K562 treated with DMSO at 1 percent for 4 hours (cell line): Measurements from ENCODE around the gene ACADVL. TPM values are rescaled to one million over a fixed set of nuclear protein-coding genes. Genes with fewer than 3 reads are reported as not detected.

Experiments used
- total RNA-seq: library from RNA; unstranded; fragments of 300-600 nt; gene quantifications from 2 replicates; pipeline ENCODE4 v1.2.3, GENCODE V29; 2022; ENCODE audit not compliant: insufficient read depth

Gene ACADVL
- total RNA-seq: 284 and 290 TPM in 2 replicates

DNA sequence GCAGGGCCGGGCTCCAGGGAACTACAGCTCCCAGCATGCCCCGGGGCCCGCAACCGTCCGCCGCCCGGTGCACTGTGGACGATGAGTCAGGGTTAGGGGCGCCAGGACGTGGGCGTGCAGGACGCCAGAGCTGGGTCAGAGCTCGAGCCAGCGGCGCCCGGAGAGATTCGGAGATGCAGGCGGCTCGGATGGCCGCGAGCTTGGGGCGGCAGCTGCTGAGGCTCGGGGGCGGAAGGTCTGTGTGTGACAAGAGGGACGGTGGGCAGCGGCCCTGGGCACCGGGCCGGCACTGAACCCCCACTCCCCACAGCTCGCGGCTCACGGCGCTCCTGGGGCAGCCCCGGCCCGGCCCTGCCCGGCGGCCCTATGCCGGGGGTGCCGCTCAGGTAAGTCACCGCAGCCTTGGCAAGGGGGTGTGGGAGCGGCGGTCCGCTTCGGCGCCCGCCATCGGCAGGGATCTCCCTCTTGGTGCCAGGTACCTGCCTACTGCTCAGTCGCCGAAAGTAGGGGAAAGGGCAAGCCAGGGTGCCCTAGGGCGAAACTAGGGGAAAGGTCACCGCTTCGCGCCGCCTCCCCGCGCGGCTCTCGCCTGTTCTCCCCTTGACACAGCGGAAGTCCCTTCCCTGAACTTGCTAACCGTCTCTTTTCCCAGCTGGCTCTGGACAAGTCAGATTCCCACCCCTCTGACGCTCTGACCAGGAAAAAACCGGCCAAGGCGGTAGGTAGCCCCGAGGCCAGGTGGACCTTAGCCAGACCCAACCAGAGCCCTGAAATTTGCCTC is at the start of gene ACADVL, which contains the start of gene DLG4:
Gene ACADVL, plus strand, starts transcription at position 127 of the 781 bp plus-strand sequence. Its CDS starts 47 bp downstream, at position 174.
Gene DLG4, minus strand, starts transcription at position 25 of the 781 bp plus-strand sequence.

DNA sequence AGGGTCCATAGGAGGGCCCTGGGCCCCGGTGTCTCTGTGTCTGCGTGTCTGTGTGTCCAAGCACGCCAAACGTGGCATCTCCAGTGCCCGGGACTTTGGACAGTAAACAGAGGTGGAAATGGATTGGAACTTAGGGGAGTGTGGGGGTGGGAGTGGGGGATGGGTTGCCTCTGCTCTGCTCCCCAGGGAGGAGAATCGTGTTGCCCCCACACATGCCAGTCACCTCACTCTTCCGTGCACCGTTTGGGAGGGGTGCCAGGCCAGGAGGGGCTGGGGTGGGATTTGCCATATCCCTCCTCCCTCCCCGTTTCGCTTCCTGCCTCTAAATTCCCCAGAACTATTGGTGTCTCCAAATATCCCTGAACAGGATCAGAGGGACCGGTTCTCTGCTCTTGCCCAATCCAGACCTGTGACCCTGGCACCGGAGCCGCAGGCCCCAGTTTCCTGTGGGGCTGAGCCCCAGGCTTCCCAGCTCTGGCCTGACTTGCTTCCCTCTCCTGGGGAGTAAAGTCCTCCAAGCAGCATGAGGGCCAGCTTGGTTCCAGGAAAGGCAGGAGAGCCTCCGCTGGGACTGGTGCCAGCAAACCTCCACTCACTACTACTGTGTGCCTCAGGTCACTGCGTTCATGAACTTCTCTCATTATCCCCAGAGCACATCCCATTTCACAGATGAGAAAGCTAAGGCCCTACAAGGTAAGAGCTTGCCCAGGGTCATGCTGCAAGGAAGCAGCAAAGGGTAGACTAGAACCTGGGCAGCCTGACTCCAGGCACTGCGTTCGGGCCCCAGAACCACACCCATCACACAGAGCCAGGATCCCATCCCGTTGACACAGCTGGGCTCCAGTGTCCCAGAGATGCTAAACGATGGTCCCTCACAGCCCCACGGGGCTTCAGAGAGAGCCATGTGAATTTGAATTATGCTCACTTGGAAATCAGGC is 40.2 kb upstream of the ACADVL start, which contains the start of gene ASGR1:
Gene ASGR1, minus strand, starts transcription at position 54 of the 938 bp plus-strand sequence. CDS start 807 bp downstream, outside the sequence.

DNA sequence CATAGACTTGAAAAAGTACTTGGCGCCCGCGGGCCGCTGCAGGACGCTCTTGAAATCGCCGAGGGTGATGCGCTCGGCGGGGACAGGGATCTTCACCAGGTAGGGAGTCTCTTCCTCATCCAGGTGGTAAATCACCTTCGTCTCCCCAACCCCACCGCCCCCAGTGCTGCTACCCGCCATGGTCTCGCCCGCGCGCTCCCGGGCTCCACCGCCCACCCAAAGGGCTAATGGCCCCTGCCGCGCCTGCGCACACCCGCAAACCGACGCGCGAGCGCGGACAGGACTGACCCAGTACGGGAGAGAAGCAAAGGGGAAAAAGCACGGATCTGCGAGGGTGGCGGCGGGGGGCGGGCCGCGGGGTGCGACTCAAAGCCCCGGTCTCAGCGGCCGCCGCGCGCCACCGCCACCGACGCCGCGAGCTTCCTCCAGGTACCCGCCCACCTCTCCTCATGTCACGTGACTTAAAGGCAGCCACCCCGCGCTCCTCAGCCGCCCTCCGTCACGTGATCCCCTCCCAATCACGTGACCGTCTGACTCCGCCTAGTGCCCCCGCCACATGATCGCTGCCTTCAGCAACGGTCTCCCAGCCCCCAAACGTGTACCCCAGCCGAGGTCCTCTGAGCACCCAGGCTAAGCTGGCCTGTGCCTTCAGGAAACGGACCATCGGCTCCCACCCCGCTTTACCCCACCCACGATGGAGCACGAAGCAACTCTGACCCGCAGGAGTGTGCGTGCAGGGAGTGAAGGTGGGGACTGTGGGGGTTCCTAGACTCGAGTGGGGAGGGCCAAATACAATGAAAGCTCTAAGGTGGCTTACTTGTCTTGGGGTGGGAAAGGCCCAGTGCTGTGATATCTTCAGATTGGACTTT is 14.6 kb downstream of the ACADVL start, which contains the start of gene DVL2:
Gene DVL2, minus strand, starts transcription at position 435 of the 869 bp plus-strand sequence. Its CDS starts 255 bp downstream, at position 180.

DNA sequence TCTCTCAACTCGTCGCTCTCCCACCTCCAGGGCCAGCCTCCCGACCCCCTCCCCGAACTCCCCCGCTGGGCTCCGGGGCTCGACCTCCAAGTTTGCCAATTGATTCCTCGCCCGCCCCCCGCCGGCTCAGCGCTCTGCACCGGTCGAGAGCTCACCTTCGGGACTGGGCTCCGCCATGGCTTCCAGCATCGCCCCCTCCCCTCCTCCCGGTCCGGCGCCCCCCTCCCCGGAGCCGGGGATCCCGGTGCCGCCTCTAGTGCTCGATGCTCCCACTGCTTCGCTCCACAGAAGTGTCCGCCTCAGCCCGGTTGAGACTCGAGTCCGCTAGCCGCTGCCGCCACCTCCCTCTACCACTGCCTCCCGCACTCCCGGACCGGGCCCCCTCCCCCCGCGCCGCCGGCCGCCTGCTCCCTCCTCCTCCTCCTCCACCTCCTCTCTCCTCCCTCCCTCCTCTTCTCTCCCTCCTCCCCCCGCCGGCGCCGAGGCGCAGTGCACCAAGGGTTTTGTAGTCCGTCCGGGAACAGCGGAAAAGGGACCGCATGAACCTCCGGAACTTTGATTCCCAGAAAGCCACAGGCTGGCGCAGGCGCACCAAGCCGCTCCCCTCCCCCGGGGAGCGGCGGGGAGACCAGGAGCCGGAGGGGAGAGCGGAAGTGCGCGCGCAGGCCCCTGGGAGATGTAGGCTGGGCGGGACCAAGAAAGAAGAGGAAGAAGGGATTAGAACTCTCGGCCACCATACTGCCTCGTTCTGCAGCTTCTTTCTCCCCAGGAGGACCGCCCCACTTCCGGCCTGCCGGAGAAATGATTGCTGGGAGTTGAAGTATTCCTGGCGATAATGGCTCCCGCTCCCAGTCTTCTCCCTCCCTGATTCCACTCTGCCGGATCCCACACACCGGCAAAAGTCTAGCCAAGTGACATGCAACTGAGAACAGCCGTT is 19.6 kb downstream of the ACADVL start, which contains the start of gene PHF23:
Gene PHF23, minus strand, starts transcription at position 367 of the 937 bp plus-strand sequence. Its CDS starts 178 bp downstream, at position 189.

DNA sequence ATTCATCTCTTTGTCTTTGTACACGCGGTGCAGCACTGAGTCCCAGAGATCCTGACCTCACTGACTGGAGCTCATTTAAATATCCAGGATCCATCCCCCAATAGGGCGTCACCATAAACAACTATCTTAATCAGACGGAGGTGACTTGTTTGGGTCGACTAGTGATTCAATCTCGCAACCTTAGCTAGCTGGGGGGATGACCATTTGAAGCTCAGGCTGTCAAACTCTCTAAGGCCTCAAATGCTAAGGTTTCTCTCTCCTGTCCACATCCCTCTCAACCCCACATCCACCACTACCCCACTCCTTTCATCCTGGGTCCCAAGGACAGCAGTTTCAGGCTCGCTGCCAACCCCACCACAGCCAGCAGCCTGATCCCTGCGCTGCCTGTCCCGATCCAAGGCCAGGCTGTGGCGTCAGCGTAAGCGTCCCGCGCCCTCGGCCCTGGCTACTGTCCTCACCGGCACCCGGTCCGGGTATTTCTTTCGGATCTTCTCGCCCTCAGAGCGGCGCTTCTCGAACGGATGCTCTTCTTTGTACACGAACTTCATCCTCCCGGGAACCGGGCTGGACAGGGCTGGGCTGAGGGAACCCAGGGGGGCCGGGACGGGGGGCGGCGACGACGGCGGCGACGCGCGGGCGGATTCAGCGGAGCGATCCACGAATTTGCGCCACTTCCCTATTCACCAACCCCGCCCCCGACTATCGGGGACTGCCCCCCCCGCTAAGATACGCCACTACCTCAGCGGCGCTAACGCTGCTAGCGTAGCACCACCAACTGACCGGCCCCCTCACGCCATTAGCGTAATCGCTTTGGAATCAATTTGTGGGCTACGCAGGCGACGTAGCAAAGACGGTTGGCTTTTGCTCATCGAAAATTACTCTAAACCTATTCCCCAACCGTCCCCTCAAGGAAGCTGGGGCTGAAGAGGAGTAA is 22.3 kb downstream of the ACADVL start, which contains the start of gene GABARAP:
Gene GABARAP, minus strand, starts transcription at position 667 of the 934 bp plus-strand sequence. Its CDS starts 119 bp downstream, at position 548.

DNA sequence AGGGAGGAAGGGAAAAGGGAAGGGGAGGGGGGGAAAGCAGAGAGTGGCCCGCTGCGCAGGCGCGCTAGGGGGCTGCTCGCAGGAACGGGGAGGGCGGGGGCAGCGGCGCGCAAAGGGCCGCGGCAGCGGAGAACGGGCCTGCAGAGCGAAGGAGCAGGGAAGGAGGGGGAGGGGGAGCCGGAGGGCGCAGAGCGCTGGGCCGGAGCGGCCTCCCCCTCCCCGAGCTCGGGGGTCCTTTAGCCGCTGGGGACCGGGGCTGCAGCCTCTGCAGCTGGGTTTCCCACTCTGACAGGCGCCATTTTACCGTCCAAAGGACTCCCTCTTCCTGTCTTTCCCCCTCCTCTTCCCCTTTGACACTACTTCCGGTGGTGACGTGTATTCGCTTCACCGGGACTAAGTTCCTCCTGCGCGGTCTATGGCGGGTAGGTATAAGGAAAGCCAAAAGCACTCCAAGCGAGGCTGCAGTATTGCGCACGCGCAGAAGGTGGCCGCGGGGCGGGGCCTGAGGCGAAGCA is 32.0 kb downstream of the ACADVL start, which contains the start of gene CTDNEP1:
Gene CTDNEP1, minus strand, starts transcription at position 74 of the 515 bp plus-strand sequence. CDS start 438 bp downstream, outside the sequence.

DNA sequence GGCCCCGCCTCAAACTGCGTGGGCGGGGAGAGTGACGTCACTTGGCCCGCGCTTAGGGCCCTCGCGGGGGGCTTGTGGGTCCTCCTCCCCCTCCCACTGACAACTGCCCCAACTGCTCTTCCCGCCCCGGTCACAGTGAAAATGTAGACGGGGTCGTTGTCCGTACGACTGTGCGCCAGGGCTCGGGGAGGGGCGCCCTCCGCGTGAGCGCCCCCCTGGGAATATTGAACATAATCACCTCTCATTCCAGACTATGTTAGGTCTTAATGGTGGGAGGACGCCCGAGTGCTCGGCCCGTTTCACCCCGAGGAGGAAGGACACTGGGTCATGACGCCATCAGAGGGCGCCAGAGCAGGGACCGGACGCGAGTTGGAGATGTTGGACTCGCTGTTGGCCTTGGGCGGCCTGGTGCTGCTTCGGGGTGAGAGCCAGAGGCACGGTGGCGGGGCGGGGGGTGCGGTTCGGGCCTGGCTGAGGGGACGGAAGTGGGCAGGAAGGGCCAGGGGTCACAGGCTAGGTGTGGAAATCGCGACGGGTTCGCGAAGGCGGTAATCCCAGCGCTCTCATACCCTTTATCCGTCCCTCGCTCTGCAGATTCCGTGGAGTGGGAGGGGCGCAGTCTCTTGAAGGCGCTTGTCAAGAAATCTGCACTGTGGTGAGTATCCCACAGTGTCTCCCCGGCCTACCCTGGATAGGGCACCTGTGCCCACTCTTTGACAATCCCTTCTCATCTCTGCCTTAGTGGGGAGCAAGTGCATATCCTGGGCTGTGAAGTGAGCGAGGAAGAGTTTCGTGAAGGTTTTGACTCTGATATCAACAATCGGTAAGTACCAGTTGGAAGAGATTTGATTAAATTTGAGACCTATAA is 32.7 kb downstream of the ACADVL start, which contains the start of gene ELP5:
Gene ELP5, plus strand, starts transcription at position 40 of the 868 bp plus-strand sequence. Its CDS starts 336 bp downstream, at position 376.

DNA sequence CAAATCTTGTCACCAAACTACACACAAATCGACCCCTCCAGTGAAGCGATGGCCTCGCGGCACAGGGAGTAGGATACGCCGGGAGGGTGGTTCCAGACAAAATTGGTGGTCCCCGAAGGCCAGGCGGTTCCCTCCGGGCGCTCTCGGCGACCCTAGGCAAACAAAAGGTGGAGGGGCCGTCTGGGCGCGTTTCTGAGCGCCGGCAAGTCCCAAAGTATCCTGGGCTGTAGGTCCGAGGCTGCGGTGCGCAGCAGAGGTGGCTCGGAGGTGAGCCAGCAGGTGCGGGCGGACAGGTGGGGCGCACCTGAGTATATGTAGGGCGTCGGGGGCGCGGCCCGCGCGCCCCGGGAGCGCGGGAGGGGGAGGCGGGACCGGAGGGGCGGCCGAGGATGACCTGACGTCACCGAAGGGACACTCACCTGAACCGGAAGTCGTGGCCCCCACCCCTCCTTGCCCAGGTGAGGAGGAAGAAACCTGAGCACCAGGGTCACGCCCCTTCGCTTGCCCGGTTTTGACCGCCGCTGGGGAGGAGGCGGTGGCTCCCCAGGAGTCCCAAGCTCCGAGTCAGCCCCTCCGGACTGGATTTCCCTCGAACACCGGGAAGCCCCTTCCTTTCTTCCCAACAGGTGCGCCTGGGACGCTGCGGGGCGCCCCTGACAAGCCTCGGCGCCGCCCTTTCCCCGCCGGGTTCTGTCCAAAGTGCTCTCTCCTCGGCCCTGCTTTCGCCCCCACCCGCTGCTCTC is 42.6 kb downstream of the ACADVL start, which contains the start of gene CLDN7:
Gene CLDN7, minus strand, starts transcription at position 287 of the 743 bp plus-strand sequence. CDS start 435 bp downstream, outside the sequence.

Other genes starting within 250 kb of the ACADVL start
- gene ALOX12, start 223.9 kb upstream of the ACADVL start, total RNA-seq: 3.8 and 6.1 TPM in 2 replicates
- gene RNASEK, start 207.3 kb upstream of the ACADVL start, total RNA-seq: 351 TPM in 2 replicates
- gene BCL6B, start 196.9 kb upstream of the ACADVL start, total RNA-seq: 0.58 and 0.67 TPM in 2 replicates
- gene SLC16A13, start 183.9 kb upstream of the ACADVL start, total RNA-seq: 1.3 and 3.5 TPM in 2 replicates
- gene SLC16A11, start 175.8 kb upstream of the ACADVL start, total RNA-seq: not detected in 2 replicates
- not detected in 2 replicates for gene CLEC10A, start 139.7 kb upstream of the ACADVL start, total RNA-seq
- gene ASGR2, start 105.1 kb upstream of the ACADVL start, total RNA-seq: not detected in 2 replicates
- gene ASGR1, start 40.6 kb upstream of the ACADVL start, total RNA-seq: 0.52 TPM in 1 of 2 replicates, not detected in the other
- 5.6 and 7.8 TPM in 2 replicates for gene DLG4, start 102 bp upstream of the ACADVL start, total RNA-seq
- 46.3 and 47.3 TPM in 2 replicates for gene DVL2, start 14.6 kb downstream of the ACADVL start, total RNA-seq
- gene PHF23, start 19.5 kb downstream of the ACADVL start, total RNA-seq: 11.3 and 15.0 TPM in 2 replicates
- 256 and 265 TPM in 2 replicates for gene GABARAP, start 22.5 kb downstream of the ACADVL start, total RNA-seq
- gene CTDNEP1, start 31.8 kb downstream of the ACADVL start, total RNA-seq: 77.2 and 80.6 TPM in 2 replicates
- 46.9 and 57.4 TPM in 2 replicates for gene ELP5, start 32.3 kb downstream of the ACADVL start, total RNA-seq
- 20.0 and 29.2 TPM in 2 replicates for gene CLDN7, start 42.5 kb downstream of the ACADVL start, total RNA-seq
- 0.82 TPM in 1 of 2 replicates, not detected in the other for gene SLC2A4, start 61.8 kb downstream of the ACADVL start, total RNA-seq
- not detected in 2 replicates for gene YBX2, start 74.7 kb downstream of the ACADVL start, total RNA-seq
- gene EIF5A, start 87.7 kb downstream of the ACADVL start, total RNA-seq: 354 and 384 TPM in 2 replicates
- 45.5 and 46.9 TPM in 2 replicates for gene GPS2, start 95.4 kb downstream of the ACADVL start, total RNA-seq
- gene NEURL4, start 109.4 kb downstream of the ACADVL start, total RNA-seq: 8.2 and 13.1 TPM in 2 replicates
- gene ACAP1, start 116.6 kb downstream of the ACADVL start, total RNA-seq: 4.5 and 5.4 TPM in 2 replicates
- gene KCTD11, start 132.2 kb downstream of the ACADVL start, total RNA-seq: 3.2 and 4.3 TPM in 2 replicates
- not detected in 2 replicates for gene TMEM95, start 135.2 kb downstream of the ACADVL start, total RNA-seq
- 7.3 and 8.2 TPM in 2 replicates for gene TNK1, start 161.2 kb downstream of the ACADVL start, total RNA-seq
- 7.7 and 10.7 TPM in 2 replicates for gene PLSCR3, start 174.6 kb downstream of the ACADVL start, total RNA-seq
- gene TMEM256, start 184.2 kb downstream of the ACADVL start, total RNA-seq: 43.4 and 70.5 TPM in 2 replicates
- 7.1 and 11.9 TPM in 2 replicates for gene NLGN2, start 187.9 kb downstream of the ACADVL start, total RNA-seq
- not detected in 2 replicates for gene SPEM1, start 200.4 kb downstream of the ACADVL start, total RNA-seq
- not detected in 2 replicates for gene SPEM2, start 205.7 kb downstream of the ACADVL start, total RNA-seq
- gene SPEM3, start 208.9 kb downstream of the ACADVL start, total RNA-seq: not detected in 2 replicates
- 6.8 and 6.9 TPM in 2 replicates for gene TMEM102, start 215.5 kb downstream of the ACADVL start, total RNA-seq
- 5.7 and 9.0 TPM in 2 replicates for gene FGF11, start 219.6 kb downstream of the ACADVL start, total RNA-seq
- 8.1 and 9.3 TPM in 2 replicates for gene CHRNB1, start 225.1 kb downstream of the ACADVL start, total RNA-seq